Astrocyte of the spinal cord (primary cell): ENCODE data around the gene ENTPD8.

Source experiments
- DNase-seq: peaks from one replicate; pipeline ENCODE4 v3.0.0; 2011; ENCODE audit warnings: low read depth, low spot score
- H3K4me3 ChIP-seq: 2 replicates; pipeline ENCODE4 v1.5.1; 2011; ENCODE audit warnings: low read depth, mild to moderate bottlenecking, low read length, moderate library complexity
- in situ Hi-C: cut with HindIII; loops from 2 replicates; pipeline ENCODE4 v1.10.0; 2017; ENCODE audit warnings: low sequenced_read_pairs
- TF ChIP-seq, protein P1 (sequence below): IDR thresholded peaks from 2 replicates; pipeline ENCODE4 v1.5.1; 2012; ENCODE audit warnings: low read depth, mild to moderate bottlenecking, low read length, inconsistent platforms

Gene ENTPD8

DNA sequence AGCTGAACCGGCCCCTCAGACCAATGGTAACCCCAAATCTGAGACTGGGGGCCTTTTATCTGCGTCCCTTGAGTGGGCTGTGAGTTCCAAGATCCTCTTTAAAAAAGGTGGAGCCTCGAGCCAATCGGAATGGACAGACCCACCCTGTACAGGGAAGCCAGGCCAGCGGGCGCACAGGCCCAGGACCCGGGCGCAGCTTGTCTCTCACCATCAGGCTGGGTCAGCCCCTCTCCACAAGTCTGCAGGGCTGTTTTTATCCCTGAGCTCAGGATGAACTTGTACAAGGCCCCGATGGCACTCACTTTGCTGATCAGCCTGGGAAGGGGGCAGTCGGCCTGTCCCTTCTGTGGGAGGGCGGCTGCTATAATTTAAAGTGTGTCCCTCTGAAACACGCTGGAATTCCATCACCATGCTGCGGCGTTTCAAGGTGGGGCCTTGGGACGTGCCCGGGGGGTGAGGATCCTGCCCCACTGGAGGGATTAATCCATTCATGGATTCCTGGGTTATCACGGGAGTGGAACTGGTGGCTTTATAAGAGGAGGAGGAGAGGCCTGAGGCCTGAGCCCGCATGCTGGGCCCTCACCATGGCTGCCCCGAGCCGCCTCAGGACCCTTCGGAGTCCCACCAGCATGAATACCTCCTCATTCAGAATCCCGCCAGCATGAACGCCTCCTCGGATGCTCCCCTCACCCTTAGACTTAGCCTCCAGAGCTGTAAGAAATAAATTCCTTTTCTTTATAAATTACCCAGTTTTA, 32.3 kb downstream of the ENTPD8 start:
- in situ Hi-C loops = no loop called here
- TF ChIP-seq, protein P1, sequence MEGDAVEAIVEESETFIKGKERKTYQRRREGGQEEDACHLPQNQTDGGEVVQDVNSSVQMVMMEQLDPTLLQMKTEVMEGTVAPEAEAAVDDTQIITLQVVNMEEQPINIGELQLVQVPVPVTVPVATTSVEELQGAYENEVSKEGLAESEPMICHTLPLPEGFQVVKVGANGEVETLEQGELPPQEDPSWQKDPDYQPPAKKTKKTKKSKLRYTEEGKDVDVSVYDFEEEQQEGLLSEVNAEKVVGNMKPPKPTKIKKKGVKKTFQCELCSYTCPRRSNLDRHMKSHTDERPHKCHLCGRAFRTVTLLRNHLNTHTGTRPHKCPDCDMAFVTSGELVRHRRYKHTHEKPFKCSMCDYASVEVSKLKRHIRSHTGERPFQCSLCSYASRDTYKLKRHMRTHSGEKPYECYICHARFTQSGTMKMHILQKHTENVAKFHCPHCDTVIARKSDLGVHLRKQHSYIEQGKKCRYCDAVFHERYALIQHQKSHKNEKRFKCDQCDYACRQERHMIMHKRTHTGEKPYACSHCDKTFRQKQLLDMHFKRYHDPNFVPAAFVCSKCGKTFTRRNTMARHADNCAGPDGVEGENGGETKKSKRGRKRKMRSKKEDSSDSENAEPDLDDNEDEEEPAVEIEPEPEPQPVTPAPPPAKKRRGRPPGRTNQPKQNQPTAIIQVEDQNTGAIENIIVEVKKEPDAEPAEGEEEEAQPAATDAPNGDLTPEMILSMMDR = no peak
- H3K4me3 ChIP-seq = no peak overlapping the region
- DNase-seq = no peak

DNA sequence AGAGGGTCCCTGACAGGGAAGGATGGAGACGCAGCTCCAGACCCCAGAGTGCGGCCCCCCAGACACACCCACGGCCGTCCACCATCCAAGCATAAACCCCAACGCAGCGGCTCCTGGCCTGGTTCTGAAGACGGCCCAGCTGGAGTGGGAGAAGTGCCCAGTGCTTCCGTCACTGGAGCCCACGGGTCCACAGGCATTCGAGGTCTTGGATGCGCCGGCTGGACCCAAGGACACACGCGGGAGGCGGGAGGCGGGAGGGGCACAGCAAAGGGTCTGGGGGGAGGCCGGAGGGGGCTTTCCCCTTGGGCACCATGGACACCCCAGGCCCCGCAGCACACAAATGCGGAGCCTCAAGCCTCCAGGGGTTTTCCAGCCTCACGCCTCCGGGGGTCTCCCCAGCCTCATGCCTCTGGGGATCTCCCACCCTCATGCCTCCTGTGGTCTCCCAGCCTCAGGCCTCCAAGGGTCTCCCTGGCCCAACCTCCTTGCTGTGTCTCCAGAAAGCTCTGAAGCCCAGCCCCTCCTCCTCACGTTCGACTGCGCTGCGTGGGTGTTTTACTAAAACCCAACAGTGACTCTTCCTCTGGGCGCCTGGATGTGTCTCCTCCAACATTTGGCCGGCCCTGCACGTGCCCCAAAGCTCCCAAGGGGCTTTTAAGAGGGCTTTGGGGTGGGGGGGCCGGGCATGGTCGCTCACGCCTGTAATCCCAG, 33.4 kb downstream of the ENTPD8 start:
- DNase-seq = no peak
- in situ Hi-C loops = no loop called here
- H3K4me3 ChIP-seq = no peak overlapping the region
- TF ChIP-seq, protein P1 = no peak

DNA sequence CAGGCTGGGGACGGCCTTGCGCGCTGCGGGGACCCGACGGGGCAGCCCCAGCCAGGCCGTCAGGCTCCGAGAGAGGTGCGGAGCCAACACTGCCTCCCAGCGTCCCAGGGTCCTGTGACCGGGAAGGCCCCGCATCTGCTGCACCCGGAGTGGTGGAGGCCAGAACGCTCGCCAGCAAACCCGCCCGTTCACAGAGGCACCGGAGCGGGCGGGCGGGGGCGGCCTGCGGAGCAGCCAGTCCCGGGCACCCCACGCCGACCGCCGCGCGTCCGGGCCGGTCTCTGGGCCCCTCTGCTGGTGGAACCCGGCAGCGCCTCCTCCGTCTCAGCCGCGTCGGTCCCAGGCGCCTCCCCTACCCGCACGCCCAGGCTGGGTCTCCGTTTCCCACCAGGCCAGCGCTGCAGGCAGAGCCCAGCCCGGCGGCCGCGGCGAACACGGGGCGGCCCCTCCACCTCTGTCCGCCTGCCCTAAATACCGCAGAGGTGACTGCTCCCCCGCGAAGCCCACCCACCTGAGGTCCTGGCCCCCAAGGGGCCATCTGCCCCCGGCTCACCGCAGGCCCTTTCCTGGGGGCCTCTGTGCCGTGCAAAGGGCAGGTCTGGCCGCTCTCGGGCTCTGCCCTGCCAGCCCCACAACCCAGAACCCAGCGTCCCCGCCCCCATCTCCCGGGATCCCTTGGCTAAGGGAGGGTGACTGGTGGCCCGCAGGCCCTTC, 34.1 kb downstream of the ENTPD8 start:
- DNase-seq = peak; percentile 52
- in situ Hi-C loops = no loop called here
- H3K4me3 ChIP-seq = peak overlapping the region; percentile 14
- TF ChIP-seq, protein P1 = peak; percentile 70

DNA sequence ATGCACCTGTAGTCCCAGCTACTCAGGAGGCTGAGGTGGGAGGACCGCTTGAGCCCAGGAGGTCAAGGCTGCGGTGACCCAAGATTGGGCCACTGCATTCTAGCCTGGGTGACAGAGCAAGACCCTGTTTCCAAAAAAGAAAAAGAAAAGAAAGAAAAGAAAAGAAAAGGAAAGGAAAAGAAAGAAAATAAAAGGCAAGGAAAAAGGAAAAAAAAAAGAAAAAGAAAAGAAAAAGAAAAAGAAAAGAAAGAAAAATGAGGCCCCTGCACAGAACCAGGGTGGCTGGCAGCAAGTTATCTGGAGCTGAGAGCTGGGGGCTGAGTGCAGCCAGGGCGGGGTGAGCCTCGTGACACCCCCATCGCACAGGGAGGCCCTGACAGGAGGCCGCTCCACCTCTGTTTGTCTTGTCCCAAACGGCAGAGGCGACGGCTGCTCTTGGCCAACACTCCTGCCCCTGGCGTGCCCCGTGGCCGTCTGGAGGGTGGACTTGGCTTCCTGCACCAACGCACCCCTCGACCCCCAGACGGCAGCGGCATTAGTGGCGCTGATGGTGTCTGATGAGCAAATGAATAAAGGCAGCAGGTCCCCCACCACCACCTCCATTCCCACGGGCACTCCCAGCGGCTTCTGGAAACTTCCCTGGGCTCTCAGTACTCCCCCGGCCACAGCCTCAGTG, 34.9 kb downstream of the ENTPD8 start:
- TF ChIP-seq, protein P1 = no peak
- DNase-seq = no peak
- no peak overlapping the region for H3K4me3 ChIP-seq
- in situ Hi-C loops = no loop called here

DNA sequence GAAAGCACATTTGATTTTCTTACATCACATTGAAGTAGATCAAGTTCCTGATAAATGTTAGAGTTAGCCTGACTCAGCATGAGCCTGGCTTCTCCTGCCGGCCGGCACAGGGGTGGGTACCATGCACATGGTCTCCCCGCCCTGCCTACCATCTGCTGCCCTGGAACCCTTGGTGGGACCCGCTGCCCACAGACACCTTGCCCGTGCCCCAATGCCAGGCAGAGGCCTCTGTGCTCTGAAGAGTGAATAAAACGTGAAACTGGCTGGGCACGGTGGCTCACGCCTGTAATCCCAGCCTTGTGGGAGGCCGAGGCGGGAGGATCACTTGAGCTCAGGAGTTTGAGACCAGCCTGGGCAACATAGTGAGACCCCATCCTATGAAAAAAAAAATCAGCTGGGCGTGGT, 35.5 kb downstream of the ENTPD8 start:
- TF ChIP-seq, protein P1 = no peak
- no peak for DNase-seq
- in situ Hi-C loops = no loop called here

DNA sequence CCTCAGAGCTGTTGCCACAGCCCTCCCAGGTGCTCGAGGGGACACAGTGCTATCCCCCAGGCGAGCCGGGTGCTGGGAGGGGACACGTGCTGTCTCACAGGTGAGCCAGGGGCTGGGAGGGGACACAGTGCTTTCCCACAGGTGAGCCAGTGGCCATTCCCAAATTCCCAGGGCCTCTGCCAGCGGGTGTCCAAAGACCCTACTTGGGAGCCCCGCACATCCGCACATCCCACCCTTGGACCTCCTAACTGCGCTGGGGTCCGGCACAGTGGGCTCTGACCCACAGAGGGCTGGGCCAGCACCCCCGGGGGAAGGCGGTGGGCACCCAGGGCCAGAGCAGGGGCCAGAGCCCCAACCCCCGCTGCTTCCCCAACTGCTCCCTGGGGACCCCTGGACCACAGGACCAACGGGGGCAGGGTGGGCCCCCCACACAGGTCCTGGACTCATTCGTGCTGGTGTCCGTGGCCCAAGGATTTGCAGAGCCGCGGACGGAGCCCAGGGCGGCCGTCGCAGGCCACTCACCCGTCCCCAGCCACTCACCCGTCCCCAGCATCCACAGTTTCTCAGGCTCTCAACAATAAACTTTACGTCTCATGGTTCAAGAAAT, 36.1 kb downstream of the ENTPD8 start:
- TF ChIP-seq, protein P1 = no peak
- no peak overlapping the region for H3K4me3 ChIP-seq
- DNase-seq = no peak
- in situ Hi-C loops = no loop called here

More for the DNA sequence above, 35.5 kb downstream of the ENTPD8 start:
- no peak overlapping the region for H3K4me3 ChIP-seq
